B cell (primary cell): ENCODE measurements around the gene SHC3. TPM values are rescaled to one million over a fixed set of nuclear protein-coding genes. Genes with fewer than 3 reads are reported as not detected.

Source experiments
- ATAC-seq: fragments of 200-7000 bp; cut with Tn5 transposase; one replicate; pipeline ENCODE4 v1.10.0; 2021; ENCODE audit warnings: low read depth, mild to moderate bottlenecking, moderate number of reproducible peaks, moderate library complexity
- CTCF ChIA-PET: fragments of 350-600 bp; sonication (Branson Sonifier 250); formaldehyde crosslinking; loops from one replicate; lab custom pipeline; 2021; ENCODE audit warnings: antibody characterized with exemption, inconsistent platforms; lab: Charles Lee
- POLR2A ChIA-PET: fragments of 350-600 bp; sonication (Branson Sonifier 250); formaldehyde crosslinking; loops from one replicate; lab custom pipeline; 2021; ENCODE audit warnings: antibody characterized with exemption; lab: Charles Lee
- DNase-seq: peaks from one replicate; pipeline ENCODE4 v3.0.0; 2013
- H2AFZ ChIP-seq: 2 replicates; pipeline ENCODE4 v1.6.1; 2012; ENCODE audit warnings: mild to moderate bottlenecking, low read depth, low read length; ENCODE audit not compliant: insufficient read depth, poor library complexity, severe bottlenecking
- H3K27ac ChIP-seq, 2 donors: 1 replicate in 1 of 2; 2 replicates in 1 of 2; pipeline ENCODE4 v1.5.1; 2012 to 2013; ENCODE audit warnings: low read length in 2 of 2, mild to moderate bottlenecking in 2 of 2, moderate library complexity in 1 of 2
- H3K27me3 ChIP-seq, 4 experiments: fragments of 200-600 bp in 1 of 4; sonication (generic) in 1 of 4; replicated peaks in 1 of 4; 1 replicate in 2 of 4; 2 replicates in 2 of 4; pipeline versions ENCODE4 v1.6.1 to v1.7.0; 2013 to 2016; ENCODE audit warnings: low read length in 3 of 4, mild to moderate bottlenecking in 2 of 4, mixed read lengths in 1 of 4, moderate library complexity in 1 of 4; ENCODE audit not compliant: insufficient read depth in 4 of 4, control insufficient read depth in 3 of 4; ENCODE audit errors: control extremely low read depth in 1 of 4
- H3K36me3 ChIP-seq, 2 experiments: replicated peaks in 1 of 2; 1 replicate in 1 of 2; 2 replicates in 1 of 2; pipeline versions ENCODE4 v1.6.1 to v1.7.1; 2013; ENCODE audit warnings: low read length in 1 of 2; ENCODE audit not compliant: insufficient read depth in 2 of 2, control insufficient read depth in 1 of 2; ENCODE audit errors: control extremely low read depth in 1 of 2, extremely low read depth in 1 of 2
- H3K4me1 ChIP-seq, 2 donors: fragments of 200-600 bp in 1 of 2; sonication (generic) in 1 of 2; 1 replicate in 1 of 2; 2 replicates in 1 of 2; pipeline versions ENCODE4 v1.5.1 to v1.6.1; 2013 to 2017; ENCODE audit warnings: low read length in 2 of 2; ENCODE audit not compliant: control insufficient read depth in 2 of 2, insufficient read depth in 2 of 2
- H3K4me2 ChIP-seq: replicated peaks from 2 replicates; pipeline ENCODE3; 2012; ENCODE audit warnings: mild to moderate bottlenecking, low read depth, low read length; ENCODE audit not compliant: poor library complexity, severe bottlenecking
- H3K4me3 ChIP-seq, 5 experiments: fragments of 200-600 bp in 1 of 5; sonication (generic) in 1 of 5; 1 replicate in 3 of 5; 2 replicates in 2 of 5; pipeline versions ENCODE4 v1.5.1 to v1.7.0; 2011 to 2016; ENCODE audit warnings: low read length in 4 of 5, mild to moderate bottlenecking in 4 of 5, low read depth in 2 of 5, control low read depth in 1 of 5, moderate library complexity in 1 of 5; ENCODE audit not compliant: insufficient read depth in 1 of 5; ENCODE audit errors: control extremely low read depth in 1 of 5, extremely low read depth in 1 of 5
- H3K79me2 ChIP-seq: fragments of 200-600 bp; sonication (generic); one replicate; pipeline ENCODE4 v1.6.0; 2016; ENCODE audit warnings: low read length; ENCODE audit not compliant: control insufficient read depth, insufficient read depth
- H3K9ac ChIP-seq: fragments of 200-600 bp; sonication (generic); 2 replicates; pipeline ENCODE4 v1.6.1; 2017; ENCODE audit warnings: mild to moderate bottlenecking, low read length, moderate library complexity
- H3K9me3 ChIP-seq, 3 donors: one replicate each; pipeline versions ENCODE4 v1.6.1 to v1.7.1; 2013; ENCODE audit warnings: low read length in 2 of 3; ENCODE audit not compliant: control insufficient read depth in 2 of 3, insufficient read depth in 1 of 3; ENCODE audit errors: control extremely low read depth in 1 of 3
- H4K20me1 ChIP-seq: 2 replicates; pipeline ENCODE4 v1.6.0; 2012; ENCODE audit warnings: mild to moderate bottlenecking, low read length; ENCODE audit not compliant: insufficient read depth, control insufficient read depth, poor library complexity, severe bottlenecking
- H3K27ac Mint-ChIP-seq: one replicate; pipeline ENCODE4 v1.8.0; 2021; ENCODE audit warnings: mixed read lengths
- H3K27me3 Mint-ChIP-seq: one replicate; pipeline ENCODE4 v1.8.0; 2021; ENCODE audit warnings: mixed read lengths
- H3K4me1 Mint-ChIP-seq: one replicate; pipeline ENCODE4 v1.8.0; 2021; ENCODE audit warnings: mixed read lengths
- H3K4me3 Mint-ChIP-seq: one replicate; pipeline ENCODE4 v1.8.0; 2021; ENCODE audit warnings: mixed read lengths
- H3K9me3 Mint-ChIP-seq: one replicate; pipeline ENCODE4 v1.8.0; 2022; ENCODE audit warnings: mixed read lengths; ENCODE audit not compliant: insufficient read depth
- EZH2 ChIP-seq: IDR thresholded peaks from 2 replicates; pipeline ENCODE4 v1.6.1; 2012; ENCODE audit warnings: borderline replicate concordance, low read depth, mild to moderate bottlenecking, moderate library complexity, low read length; ENCODE audit not compliant: insufficient read depth, poor library complexity, severe bottlenecking
- WGBS: methylation state at CpG from one replicate; pipeline ENCODE4 v1.1.5; 2013; ENCODE audit warnings: missing lambda C conversion rate; ENCODE audit not compliant: insufficient coverage; 5-methylcytosine and 5-hydroxymethylcytosine counted together
- intact Hi-C: fragments of 100-400 bp; cut with micrococcal nuclease; formaldehyde crosslinking; loops from one replicate; pipeline ENCODE4 v1.10.0; 2022
- polyA plus RNA-seq: library from polyadenylated mRNA; depleted of rRNA; stranded (reverse); fragments of >200 nt; gene quantifications from 2 replicates; pipeline ENCODE4 v1.2.3, GENCODE V29; 2012
- total RNA-seq, 2 donors: library from RNA; stranded (reverse); fragments of 120-200 nt in 1 of 2; gene quantifications; 1 replicate in 1 of 2; 2 replicates in 1 of 2; pipeline versions ENCODE4 v1.2.3 to v1.2.4, GENCODE V29; 2013 to 2022
- TF ChIP-seq, protein P1 (sequence below): fragments of 200-600 bp; IDR thresholded peaks from one replicate; pipeline ENCODE4 v1.8.0; 2022; ENCODE audit warnings: antibody characterized with exemption, mild to moderate bottlenecking

SHC3 gene
- total and polyA plus RNA-seq, 2 donors (not counting 1 experiment from before 2014, with no cell fraction given): 0.03 TPM; not detected in 1

DNA sequence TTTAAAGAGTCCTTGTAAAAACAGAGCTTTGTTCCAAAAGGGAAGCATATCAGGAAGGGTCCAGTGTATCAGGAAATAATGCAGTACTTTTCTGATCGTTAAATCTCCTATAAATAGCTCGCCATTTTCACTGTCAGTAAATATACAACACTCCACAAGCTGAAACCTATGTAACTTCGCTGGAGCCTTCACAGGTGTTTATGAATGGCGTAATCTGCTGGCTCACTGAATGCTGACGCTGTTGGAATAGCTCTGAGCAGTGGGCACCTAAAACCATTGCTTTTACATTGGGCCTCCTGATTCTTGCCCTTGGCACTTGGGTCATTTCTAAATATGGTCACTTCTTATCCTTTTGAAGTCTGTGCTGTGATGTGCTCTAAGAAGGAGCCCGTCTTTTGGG, 4.3 kb downstream of the SHC3 start:
- peaks cover 5% of the 10 kb centered on the region for H3K4me1 Mint-ChIP-seq
- peaks cover 10 to 16% of the 10 kb centered on the region in 2 donors for H3K4me1 ChIP-seq
- no peak overlapping the region for H3K4me3 ChIP-seq
- H3K9me3 ChIP-seq: no peaks in the 10 kb centered on the region
- H3K36me3 ChIP-seq: no peaks in the 10 kb centered on the region
- no peak overlapping the region for H3K27ac ChIP-seq
- H2AFZ ChIP-seq: no peak overlapping the region
- TF ChIP-seq, protein P1, sequence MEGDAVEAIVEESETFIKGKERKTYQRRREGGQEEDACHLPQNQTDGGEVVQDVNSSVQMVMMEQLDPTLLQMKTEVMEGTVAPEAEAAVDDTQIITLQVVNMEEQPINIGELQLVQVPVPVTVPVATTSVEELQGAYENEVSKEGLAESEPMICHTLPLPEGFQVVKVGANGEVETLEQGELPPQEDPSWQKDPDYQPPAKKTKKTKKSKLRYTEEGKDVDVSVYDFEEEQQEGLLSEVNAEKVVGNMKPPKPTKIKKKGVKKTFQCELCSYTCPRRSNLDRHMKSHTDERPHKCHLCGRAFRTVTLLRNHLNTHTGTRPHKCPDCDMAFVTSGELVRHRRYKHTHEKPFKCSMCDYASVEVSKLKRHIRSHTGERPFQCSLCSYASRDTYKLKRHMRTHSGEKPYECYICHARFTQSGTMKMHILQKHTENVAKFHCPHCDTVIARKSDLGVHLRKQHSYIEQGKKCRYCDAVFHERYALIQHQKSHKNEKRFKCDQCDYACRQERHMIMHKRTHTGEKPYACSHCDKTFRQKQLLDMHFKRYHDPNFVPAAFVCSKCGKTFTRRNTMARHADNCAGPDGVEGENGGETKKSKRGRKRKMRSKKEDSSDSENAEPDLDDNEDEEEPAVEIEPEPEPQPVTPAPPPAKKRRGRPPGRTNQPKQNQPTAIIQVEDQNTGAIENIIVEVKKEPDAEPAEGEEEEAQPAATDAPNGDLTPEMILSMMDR: no peak
- TF ChIP-seq EZH2: no peak
- no peak overlapping the region for H3K9ac ChIP-seq
- H4K20me1 ChIP-seq: no peaks in the 10 kb centered on the region
- H3K27me3 Mint-ChIP-seq: peaks cover 36% of the 10 kb centered on the region
- ChIA-PET CTCF (no interaction called here), POLR2A (no interaction called here)
- intact Hi-C loops: no loop called here
- H3K4me2 ChIP-seq: no peak overlapping the region
- ATAC-seq: no peak
- H3K9me3 Mint-ChIP-seq: no peaks in the 10 kb centered on the region
- WGBS: 64% methylated on average over 6 of the region's 6 CpGs
- DNase-seq: no peak
- H3K4me3 Mint-ChIP-seq: no peak overlapping the region
- peaks cover 0 to 31% (median 25%) of the 10 kb centered on the region in 4 experiments for H3K27me3 ChIP-seq
- no peaks in the 10 kb centered on the region for H3K79me2 ChIP-seq
- no peak overlapping the region for H3K27ac Mint-ChIP-seq

DNA sequence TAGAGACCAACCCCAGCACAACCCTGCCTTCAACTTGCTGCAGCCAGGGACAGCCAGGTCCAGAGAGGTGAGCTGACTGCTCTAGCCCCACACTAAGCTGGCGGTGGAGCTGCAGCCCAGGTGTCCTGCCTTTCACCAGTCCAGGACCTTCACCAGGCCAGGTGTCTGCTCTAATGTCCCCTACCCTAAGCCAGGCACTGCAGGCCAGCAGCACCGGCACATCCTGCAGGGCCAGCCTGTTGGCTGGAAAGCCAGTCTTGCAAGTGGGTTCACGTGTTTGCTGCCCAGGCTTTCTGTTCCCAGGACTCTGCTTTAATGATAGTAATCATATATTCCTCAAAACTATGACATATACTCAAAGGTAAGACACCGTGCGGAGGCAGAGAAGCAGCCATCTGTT, 5.5 kb downstream of the SHC3 start:
- ChIA-PET POLR2A (no interaction called here), CTCF (no interaction called here)
- TF ChIP-seq EZH2: no peak
- TF ChIP-seq, protein P1: no peak
- H3K4me2 ChIP-seq: no peak overlapping the region
- no peak overlapping the region for H2AFZ ChIP-seq
- WGBS: 92% methylated on average over 2 of the region's 5 CpGs
- H3K9ac ChIP-seq: no peak overlapping the region
- Mint-ChIP-seq H3K4me3 (no peak overlapping the region), H3K9me3 (no peaks in the 10 kb centered on the region), H3K4me1 (no peaks in the 10 kb centered on the region), H3K27me3 (peaks cover 31% of the 10 kb centered on the region), H3K27ac (no peak overlapping the region)
- H3K27me3 ChIP-seq: peaks cover 0 to 21% (median 20%) of the 10 kb centered on the region in 4 experiments
- H3K27ac ChIP-seq: no peak overlapping the region
- no peaks in the 10 kb centered on the region for H3K79me2 ChIP-seq
- H3K36me3 ChIP-seq: no peaks in the 10 kb centered on the region
- H3K9me3 ChIP-seq: no peaks in the 10 kb centered on the region
- intact Hi-C loops: no loop called here
- no peaks in the 10 kb centered on the region for H4K20me1 ChIP-seq
- peaks cover 0 to 7% of the 10 kb centered on the region in 2 donors for H3K4me1 ChIP-seq
- DNase-seq: no peak
- no peak overlapping the region for H3K4me3 ChIP-seq
- ATAC-seq: no peak
